Measurements from ENCODE around the gene KDM5A.

DNA sequence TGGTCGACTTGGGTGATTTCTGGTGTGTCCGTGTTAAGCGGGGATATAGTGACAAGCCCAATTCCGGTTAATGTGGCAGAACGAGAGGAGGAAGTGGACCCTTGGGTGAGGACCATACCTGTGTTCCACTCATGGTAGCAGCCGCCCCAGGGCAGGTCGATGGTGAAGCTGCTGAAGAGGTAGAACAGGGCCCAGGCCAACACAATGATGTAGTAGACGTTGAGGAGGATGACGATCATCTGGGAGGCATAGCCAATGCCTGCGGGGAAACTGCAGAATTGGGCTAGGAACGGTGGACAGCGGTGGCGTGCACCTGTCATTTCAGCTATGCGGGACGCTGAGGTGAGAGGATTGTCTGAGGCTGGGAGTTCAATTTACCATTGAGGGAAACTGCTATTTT, 146.6 kb downstream of the KDM5A start:
- no peak for TF ChIP-seq REST (IDR thresholded peaks at IDR 0.05; ENCODE audit: insufficient replicate concordance, low read depth)
- TF ChIP-seq, protein P1, sequence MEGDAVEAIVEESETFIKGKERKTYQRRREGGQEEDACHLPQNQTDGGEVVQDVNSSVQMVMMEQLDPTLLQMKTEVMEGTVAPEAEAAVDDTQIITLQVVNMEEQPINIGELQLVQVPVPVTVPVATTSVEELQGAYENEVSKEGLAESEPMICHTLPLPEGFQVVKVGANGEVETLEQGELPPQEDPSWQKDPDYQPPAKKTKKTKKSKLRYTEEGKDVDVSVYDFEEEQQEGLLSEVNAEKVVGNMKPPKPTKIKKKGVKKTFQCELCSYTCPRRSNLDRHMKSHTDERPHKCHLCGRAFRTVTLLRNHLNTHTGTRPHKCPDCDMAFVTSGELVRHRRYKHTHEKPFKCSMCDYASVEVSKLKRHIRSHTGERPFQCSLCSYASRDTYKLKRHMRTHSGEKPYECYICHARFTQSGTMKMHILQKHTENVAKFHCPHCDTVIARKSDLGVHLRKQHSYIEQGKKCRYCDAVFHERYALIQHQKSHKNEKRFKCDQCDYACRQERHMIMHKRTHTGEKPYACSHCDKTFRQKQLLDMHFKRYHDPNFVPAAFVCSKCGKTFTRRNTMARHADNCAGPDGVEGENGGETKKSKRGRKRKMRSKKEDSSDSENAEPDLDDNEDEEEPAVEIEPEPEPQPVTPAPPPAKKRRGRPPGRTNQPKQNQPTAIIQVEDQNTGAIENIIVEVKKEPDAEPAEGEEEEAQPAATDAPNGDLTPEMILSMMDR (IDR thresholded peaks at IDR 0.05; ENCODE audit: insufficient read depth, low read length), result no peak
- no peak for TF ChIP-seq POLR2AphosphoS5 (IDR thresholded peaks at IDR 0.05; ENCODE audit: low read depth)
- TF ChIP-seq GABPA (IDR thresholded peaks at IDR 0.05; ENCODE audit: low read depth), result no peak

Data from HL-60 (cell line).